NCI-H2107 treated with DMSO at 0.1 percent for 48 hours (cell line): ENCODE measurements around the gene REEP2.
"Not testable (repeated sequence)": the region's sequence is repeated elsewhere in the genome, so short reads cannot be mapped to it uniquely, and the experiment has no call there.

Source experiments
- DNase-seq: peaks from one replicate; lab custom pipeline; 2025; ENCODE audit not compliant: unreplicated experiment; lab: John Stamatoyannopoulos, UW

The REEP2 gene

GRCh38 chr5:138438724-138439476, at the start of gene REEP2:
TSS of gene REEP2 (plus strand) at chr5:138439057. CDS start at chr5:138439209, 152 bp downstream.
- DNase-seq, result no peak

- no peak for DNase-seq
These were observed 49.5 kb upstream of the REEP2 start for GRCh38 chr5:138389332-138389731.

- DNase-seq, result not testable (repeated sequence)
These were observed 48.9 kb upstream of the REEP2 start for GRCh38 chr5:138389911-138390310.

- DNase-seq, result no peak
These were observed 46.9 kb upstream of the REEP2 start for GRCh38 chr5:138391859-138392386.

- no peak for DNase-seq
These were observed 36.2 kb upstream of the REEP2 start for GRCh38 chr5:138402640-138403039.

GRCh38 chr5:138408023-138408422, 30.8 kb upstream of the REEP2 start:
- DNase-seq, result no peak

GRCh38 chr5:138410996-138411640, 27.7 kb upstream of the REEP2 start:
- DNase-seq, result not testable (repeated sequence)

GRCh38 chr5:138418444-138418843, 20.4 kb upstream of the REEP2 start:
- no peak for DNase-seq

GRCh38 chr5:138425079-138425478, 13.8 kb upstream of the REEP2 start:
- no peak for DNase-seq

- no peak for DNase-seq
These were observed 2.9 kb upstream of the REEP2 start for GRCh38 chr5:138435943-138436342.

- no peak for DNase-seq
These were observed 694 bp upstream of the REEP2 start for GRCh38 chr5:138438003-138438723.

GRCh38 chr5:138439477-138440158, 761 bp downstream of the REEP2 start:
- no peak for DNase-seq

- DNase-seq, result no peak
These were observed 1.6 kb downstream of the REEP2 start for GRCh38 chr5:138440159-138441073.

- DNase-seq, result no peak
These were observed 2.4 kb downstream of the REEP2 start for GRCh38 chr5:138441221-138441620.

GRCh38 chr5:138444078-138444773, 5.4 kb downstream of the REEP2 start:
- DNase-seq, result no peak

GRCh38 chr5:138444774-138445546, 6.1 kb downstream of the REEP2 start:
- DNase-seq, result no peak

GRCh38 chr5:138445547-138446271, 6.9 kb downstream of the REEP2 start:
- no peak for DNase-seq

- no peak for DNase-seq
These were observed 9.2 kb downstream of the REEP2 start for GRCh38 chr5:138448070-138448469.
